ENCODE measurements around the gene HSD3B7. TPM values are rescaled to one million over a fixed set of nuclear protein-coding genes. Genes with fewer than 3 reads are reported as not detected.
A peak's percentile ranks its signal among the peaks of the same experiment; 100 is the strongest.

Gene HSD3B7
- total RNA-seq, 2 experiments from 2014 or later = 2.4 to 3.3 TPM

- intact Hi-C loops (cut with micrococcal nuclease; ENCODE audit: unreplicated experiment) = no loop called here
- no peaks in the 10 kb centered on the region for H3K79me2 ChIP-seq (ENCODE audit: insufficient read depth, low read depth, low read length)
- H3K36me3 ChIP-seq (ENCODE audit: insufficient read depth, low read length) = peaks cover 95% of the 10 kb centered on the region
- H3K9me2 ChIP-seq (ENCODE audit: insufficient read depth, low read length) = no peaks in the 10 kb centered on the region
- no peak for DNase-seq (ENCODE audit: low spot score)
- BruUV-seq (replicated peaks) = no TSS peak
- H4K20me1 ChIP-seq (ENCODE audit: insufficient read depth, low read length) = no peaks in the 10 kb centered on the region
- no peak overlapping the region for H3K27ac ChIP-seq (ENCODE audit: low read depth, low read length, poor library complexity, severe bottlenecking)
- H2AFZ ChIP-seq (ENCODE audit: low read length) = no peak overlapping the region
- no peaks in the 10 kb centered on the region for H3K4me1 ChIP-seq (ENCODE audit: insufficient read depth, low read length, poor library complexity, severe bottlenecking)
- ChIA-PET CTCF (ENCODE audit: unreplicated experiment) (no interaction called here), POLR2A (no interaction called here)
- H3K9me3 ChIP-seq (ENCODE audit: low read length) = no peaks in the 10 kb centered on the region
- TF ChIP-seq EZH2phosphoT487 (IDR thresholded peaks at IDR 0.05; ENCODE audit: borderline replicate concordance, low read depth, low read length) = no peak
- TF ChIP-seq, protein P1, sequence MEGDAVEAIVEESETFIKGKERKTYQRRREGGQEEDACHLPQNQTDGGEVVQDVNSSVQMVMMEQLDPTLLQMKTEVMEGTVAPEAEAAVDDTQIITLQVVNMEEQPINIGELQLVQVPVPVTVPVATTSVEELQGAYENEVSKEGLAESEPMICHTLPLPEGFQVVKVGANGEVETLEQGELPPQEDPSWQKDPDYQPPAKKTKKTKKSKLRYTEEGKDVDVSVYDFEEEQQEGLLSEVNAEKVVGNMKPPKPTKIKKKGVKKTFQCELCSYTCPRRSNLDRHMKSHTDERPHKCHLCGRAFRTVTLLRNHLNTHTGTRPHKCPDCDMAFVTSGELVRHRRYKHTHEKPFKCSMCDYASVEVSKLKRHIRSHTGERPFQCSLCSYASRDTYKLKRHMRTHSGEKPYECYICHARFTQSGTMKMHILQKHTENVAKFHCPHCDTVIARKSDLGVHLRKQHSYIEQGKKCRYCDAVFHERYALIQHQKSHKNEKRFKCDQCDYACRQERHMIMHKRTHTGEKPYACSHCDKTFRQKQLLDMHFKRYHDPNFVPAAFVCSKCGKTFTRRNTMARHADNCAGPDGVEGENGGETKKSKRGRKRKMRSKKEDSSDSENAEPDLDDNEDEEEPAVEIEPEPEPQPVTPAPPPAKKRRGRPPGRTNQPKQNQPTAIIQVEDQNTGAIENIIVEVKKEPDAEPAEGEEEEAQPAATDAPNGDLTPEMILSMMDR (conservative IDR thresholded peaks at IDR 0.05; ENCODE audit: low read length) = no peak
- H3K4me3 ChIP-seq (ENCODE audit: low read depth, low read length, poor library complexity, severe bottlenecking) = no peak overlapping the region
- no peak overlapping the region for H3K4me2 ChIP-seq (ENCODE audit: low read length)
Measured at GRCh38 chr16:30974348-30974747, 10.7 kb upstream of the HSD3B7 start.

DNA sequence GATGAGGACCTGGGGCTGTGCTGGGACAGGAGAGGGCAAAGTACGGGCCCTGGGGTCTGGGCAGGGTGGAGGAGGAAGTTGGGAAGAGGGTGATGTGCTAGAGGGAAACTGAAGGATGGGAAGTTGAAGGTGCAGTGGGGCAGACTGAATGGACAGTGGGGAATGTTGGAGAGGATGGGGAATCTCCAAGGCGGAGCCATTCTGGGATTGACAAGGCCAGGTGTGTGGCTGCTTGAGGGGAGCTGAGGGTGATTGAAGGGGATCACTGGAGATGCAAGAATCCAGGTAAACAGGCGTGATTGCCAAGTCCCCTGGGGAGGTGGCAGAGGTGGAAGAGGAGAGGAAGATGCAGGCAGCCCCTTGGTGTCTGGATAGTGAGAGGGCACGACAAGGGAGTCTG lies 8.5 kb upstream of the HSD3B7 start:
- no peaks in the 10 kb centered on the region for H3K9me3 ChIP-seq (ENCODE audit: low read length)
- intact Hi-C loops (cut with micrococcal nuclease; ENCODE audit: unreplicated experiment) = no loop called here
- POLR2A ChIA-PET = no interaction called here
- no peaks in the 10 kb centered on the region for H3K9me2 ChIP-seq (ENCODE audit: insufficient read depth, low read length)
- H4K20me1 ChIP-seq (ENCODE audit: insufficient read depth, low read length) = no peaks in the 10 kb centered on the region
- H3K27ac ChIP-seq (ENCODE audit: low read depth, low read length, poor library complexity, severe bottlenecking) = no peak overlapping the region
- BruUV-seq (replicated peaks) = no TSS peak
- peaks cover 94% of the 10 kb centered on the region for H3K36me3 ChIP-seq (ENCODE audit: insufficient read depth, low read length)
- no peak for DNase-seq (ENCODE audit: low spot score)
- H3K79me2 ChIP-seq (ENCODE audit: insufficient read depth, low read depth, low read length) = no peaks in the 10 kb centered on the region
- no peak overlapping the region for H2AFZ ChIP-seq (ENCODE audit: low read length)
- TF ChIP-seq EZH2phosphoT487 (IDR thresholded peaks at IDR 0.05; ENCODE audit: borderline replicate concordance, low read depth, low read length) = no peak
- TF ChIP-seq, protein P1 (conservative IDR thresholded peaks at IDR 0.05; ENCODE audit: low read length) = no peak
- no peak overlapping the region for H3K4me3 ChIP-seq (ENCODE audit: low read depth, low read length, poor library complexity, severe bottlenecking)
- CTCF ChIA-PET (ENCODE audit: unreplicated experiment) = no interaction called here
- H3K4me1 ChIP-seq (ENCODE audit: insufficient read depth, low read length, poor library complexity, severe bottlenecking) = no peaks in the 10 kb centered on the region
- H3K4me2 ChIP-seq (ENCODE audit: low read length) = no peak overlapping the region

GRCh38 chr16:30977502-30977901 lies 7.5 kb upstream of the HSD3B7 start:
- POLR2A ChIA-PET = no interaction called here

More at GRCh38 chr16:30977502-30977901, 7.5 kb upstream of the HSD3B7 start:
- TF ChIP-seq, protein P1 (conservative IDR thresholded peaks at IDR 0.05; ENCODE audit: low read length) = peak; percentile 72
- TF ChIP-seq EZH2phosphoT487 (IDR thresholded peaks at IDR 0.05; ENCODE audit: borderline replicate concordance, low read depth, low read length) = no peak
- H2AFZ ChIP-seq (ENCODE audit: low read length) = no peak overlapping the region
- H3K27ac ChIP-seq (ENCODE audit: low read depth, low read length, poor library complexity, severe bottlenecking) = no peak overlapping the region
- H3K36me3 ChIP-seq (ENCODE audit: insufficient read depth, low read length) = peaks cover 91% of the 10 kb centered on the region
- no peak overlapping the region for H3K4me3 ChIP-seq (ENCODE audit: low read depth, low read length, poor library complexity, severe bottlenecking)
- BruUV-seq (replicated peaks) = no TSS peak
- no peak overlapping the region for H3K4me2 ChIP-seq (ENCODE audit: low read length)
- H3K79me2 ChIP-seq (ENCODE audit: insufficient read depth, low read depth, low read length) = no peaks in the 10 kb centered on the region
- no peaks in the 10 kb centered on the region for H4K20me1 ChIP-seq (ENCODE audit: insufficient read depth, low read length)
- H3K9me3 ChIP-seq (ENCODE audit: low read length) = no peaks in the 10 kb centered on the region
- H3K9me2 ChIP-seq (ENCODE audit: insufficient read depth, low read length) = no peaks in the 10 kb centered on the region
- intact Hi-C loops (cut with micrococcal nuclease; ENCODE audit: unreplicated experiment) = no loop called here
- CTCF ChIA-PET (ENCODE audit: unreplicated experiment) = no interaction called here
- no peak for DNase-seq (ENCODE audit: low spot score)
- no peaks in the 10 kb centered on the region for H3K4me1 ChIP-seq (ENCODE audit: insufficient read depth, low read length, poor library complexity, severe bottlenecking)

Measured in OCI-LY7 (cell line).